ENCODE results near the gene TAMM41.

TAMM41 gene

GRCh38 chr3:11803977-11804892 lies 42.5 kb downstream of the TAMM41 start:
- no peak for TF ChIP-seq FOXP2 (optimal IDR thresholded peaks at IDR 0.05; ENCODE audit: control extremely low read depth, extremely low read length, insufficient read depth)
- no peak for TF ChIP-seq POLR2AphosphoS5 (IDR thresholded peaks at IDR 0.05; ENCODE audit: borderline replicate concordance, low read depth, low read length)
- no peak for TF ChIP-seq EZH2 (IDR thresholded peaks at IDR 0.05)
- Histone ChIP-seq H3K9me3 (ENCODE audit: low read depth, low read length) (no peaks in the 10 kb centered on the region), H3K4me3 (no peak overlapping the region), H3K36me3 (ENCODE audit: insufficient read depth, low read length) (no peaks in the 10 kb centered on the region; the same call in 1 of the 2 replicates), H3K9ac (ENCODE audit: insufficient read length) (no peak overlapping the region), H3K27ac (no peak overlapping the region)
- no peak for DNase-seq (ENCODE audit: low read depth, low spot score)

- H3K27ac ChIP-seq: no peak overlapping the region
- peaks cover 3% of the 10 kb centered on the region; the same call in 1 of the 2 replicates for H3K36me3 ChIP-seq (ENCODE audit: insufficient read depth, low read length)
- no peak for TF ChIP-seq POLR2AphosphoS5 (IDR thresholded peaks at IDR 0.05; ENCODE audit: borderline replicate concordance, low read depth, low read length)
- TF ChIP-seq EZH2 (IDR thresholded peaks at IDR 0.05): no peak
- TF ChIP-seq FOXP2 (optimal IDR thresholded peaks at IDR 0.05; ENCODE audit: control extremely low read depth, extremely low read length, insufficient read depth): no peak
- no peak overlapping the region for H3K4me3 ChIP-seq
- H3K9me3 ChIP-seq (ENCODE audit: low read depth, low read length): no peaks in the 10 kb centered on the region
- H3K9ac ChIP-seq (ENCODE audit: insufficient read length): no peak overlapping the region
- no peak for DNase-seq (ENCODE audit: low read depth, low spot score)
Observed at GRCh38 chr3:11799791-11800190, 46.9 kb downstream of the TAMM41 start.

GRCh38 chr3:11794927-11795326 lies 51.8 kb downstream of the TAMM41 start:
- no peak overlapping the region for H3K9ac ChIP-seq (ENCODE audit: insufficient read length)
- peaks cover 3% of the 10 kb centered on the region; the same call in 1 of the 2 replicates for H3K36me3 ChIP-seq (ENCODE audit: insufficient read depth, low read length)
- no peak for TF ChIP-seq FOXP2 (optimal IDR thresholded peaks at IDR 0.05; ENCODE audit: control extremely low read depth, extremely low read length, insufficient read depth)
- TF ChIP-seq EZH2 (IDR thresholded peaks at IDR 0.05): no peak
- no peak for TF ChIP-seq POLR2AphosphoS5 (IDR thresholded peaks at IDR 0.05; ENCODE audit: borderline replicate concordance, low read depth, low read length)
- H3K27ac ChIP-seq: no peak overlapping the region
- no peak for DNase-seq (ENCODE audit: low read depth, low spot score)
- H3K9me3 ChIP-seq (ENCODE audit: low read depth, low read length): no peaks in the 10 kb centered on the region
- no peak overlapping the region for H3K4me3 ChIP-seq

- Histone ChIP-seq H3K36me3 (ENCODE audit: insufficient read depth, low read length) (peaks cover 4% of the 10 kb centered on the region; the same call in 1 of the 2 replicates), H3K27ac (no peak overlapping the region), H3K9me3 (ENCODE audit: low read depth, low read length) (no peaks in the 10 kb centered on the region), H3K4me3 (no peak overlapping the region), H3K9ac (ENCODE audit: insufficient read length) (no peak overlapping the region)
- no peak for DNase-seq (ENCODE audit: low read depth, low spot score)
- TF ChIP-seq EZH2 (IDR thresholded peaks at IDR 0.05) (no peak), FOXP2 (optimal IDR thresholded peaks at IDR 0.05; ENCODE audit: control extremely low read depth, extremely low read length, insufficient read depth) (no peak), POLR2AphosphoS5 (IDR thresholded peaks at IDR 0.05; ENCODE audit: borderline replicate concordance, low read depth, low read length) (no peak)
Observed at GRCh38 chr3:11791339-11792200, 55.1 kb downstream of the TAMM41 start.

GRCh38 chr3:11789412-11789811 lies 57.3 kb downstream of the TAMM41 start:
- H3K27ac ChIP-seq: no peak overlapping the region
- DNase-seq (ENCODE audit: low read depth, low spot score): no peak
- H3K36me3 ChIP-seq (ENCODE audit: insufficient read depth, low read length): peaks cover 4% of the 10 kb centered on the region; the same call in 1 of the 2 replicates
- no peak for TF ChIP-seq POLR2AphosphoS5 (IDR thresholded peaks at IDR 0.05; ENCODE audit: borderline replicate concordance, low read depth, low read length)
- TF ChIP-seq FOXP2 (optimal IDR thresholded peaks at IDR 0.05; ENCODE audit: control extremely low read depth, extremely low read length, insufficient read depth): no peak
- TF ChIP-seq EZH2 (IDR thresholded peaks at IDR 0.05): no peak
- H3K4me3 ChIP-seq: no peak overlapping the region
- no peak overlapping the region for H3K9ac ChIP-seq (ENCODE audit: insufficient read length)
- H3K9me3 ChIP-seq (ENCODE audit: low read depth, low read length): no peaks in the 10 kb centered on the region

- TF ChIP-seq FOXP2 (optimal IDR thresholded peaks at IDR 0.05; ENCODE audit: control extremely low read depth, extremely low read length, insufficient read depth) (no peak), EZH2 (IDR thresholded peaks at IDR 0.05) (no peak), POLR2AphosphoS5 (IDR thresholded peaks at IDR 0.05; ENCODE audit: borderline replicate concordance, low read depth, low read length) (no peak)
- no peaks in the 10 kb centered on the region for H3K9me3 ChIP-seq (ENCODE audit: low read depth, low read length)
- H3K36me3 ChIP-seq (ENCODE audit: insufficient read depth, low read length): peaks cover 4% of the 10 kb centered on the region; the same call in 1 of the 2 replicates
- no peak overlapping the region for H3K4me3 ChIP-seq
- no peak for DNase-seq (ENCODE audit: low read depth, low spot score)
- no peak overlapping the region for H3K27ac ChIP-seq
- H3K9ac ChIP-seq (ENCODE audit: insufficient read length): no peak overlapping the region
Observed at GRCh38 chr3:11784971-11785377, 61.7 kb downstream of the TAMM41 start.

- no peak overlapping the region for H3K27ac ChIP-seq
- H3K36me3 ChIP-seq (ENCODE audit: insufficient read depth, low read length): no peaks in the 10 kb centered on the region
- TF ChIP-seq POLR2AphosphoS5 (IDR thresholded peaks at IDR 0.05; ENCODE audit: borderline replicate concordance, low read depth, low read length) (no peak), EZH2 (IDR thresholded peaks at IDR 0.05) (no peak), FOXP2 (optimal IDR thresholded peaks at IDR 0.05; ENCODE audit: control extremely low read depth, extremely low read length, insufficient read depth) (no peak)
- no peak overlapping the region for H3K4me3 ChIP-seq
- no peak for DNase-seq (ENCODE audit: low read depth, low spot score)
- no peak overlapping the region for H3K9ac ChIP-seq (ENCODE audit: insufficient read length)
- no peaks in the 10 kb centered on the region for H3K9me3 ChIP-seq (ENCODE audit: low read depth, low read length)
Observed at GRCh38 chr3:11780341-11780740, 66.3 kb downstream of the TAMM41 start.

- H3K36me3 ChIP-seq (ENCODE audit: insufficient read depth, low read length): no peaks in the 10 kb centered on the region
- no peak overlapping the region for H3K9ac ChIP-seq (ENCODE audit: insufficient read length)
- no peaks in the 10 kb centered on the region for H3K9me3 ChIP-seq (ENCODE audit: low read depth, low read length)
- no peak overlapping the region for H3K27ac ChIP-seq
- TF ChIP-seq POLR2AphosphoS5 (IDR thresholded peaks at IDR 0.05; ENCODE audit: borderline replicate concordance, low read depth, low read length): no peak
- TF ChIP-seq FOXP2 (optimal IDR thresholded peaks at IDR 0.05; ENCODE audit: control extremely low read depth, extremely low read length, insufficient read depth): no peak
- no peak for TF ChIP-seq EZH2 (IDR thresholded peaks at IDR 0.05)
- H3K4me3 ChIP-seq: no peak overlapping the region
- no peak for DNase-seq (ENCODE audit: low read depth, low spot score)
Observed at GRCh38 chr3:11779626-11780025, 67.1 kb downstream of the TAMM41 start.
